SK-N-SH (cell line): ENCODE measurements around the gene TANC1.

Source experiments
- CTCF ChIP-seq: fragments of 200-600 bp; sonication (generic); IDR thresholded peaks from 2 replicates; pipeline ENCODE4 v1.6.1; 2017; ENCODE audit warnings: antibody characterized with exemption, mild to moderate bottlenecking, moderate library complexity
- FOXJ3 ChIP-seq: sonication (generic); formaldehyde crosslinking; IDR thresholded peaks from 2 replicates; pipeline ENCODE4 v1.5.1; 2020; ENCODE audit warnings: mild to moderate bottlenecking, missing genetic modification reagents
- POLR2AphosphoS5 ChIP-seq: IDR thresholded peaks from 2 replicates; pipeline ENCODE4 v1.6.1; 2012; ENCODE audit warnings: low read depth, low read length
- RCOR1 ChIP-seq: fragments of 150-350 bp; IDR thresholded peaks from 2 replicates; pipeline ENCODE4 v1.6.1; 2017; ENCODE audit warnings: antibody characterized with exemption, low read length

- TF ChIP-seq RCOR1 (no peak), POLR2AphosphoS5 (no peak), FOXJ3 (no peak), CTCF (no peak)
Observed at GRCh38 chr2:159251296-159252173, 283.1 kb downstream of the TANC1 start.
